HL-60 (cell line): ENCODE results near the gene ESPL1.

Source experiments
- CTCF ChIP-seq: IDR thresholded peaks from one replicate; pipeline ENCODE4 v1.5.1; 2011; ENCODE audit warnings: low read length, control low read depth, inconsistent platforms; ENCODE audit not compliant: insufficient read depth
- GABPA ChIP-seq: IDR thresholded peaks from 2 replicates; pipeline ENCODE4 v1.6.1; 2012; ENCODE audit warnings: low read depth
- SPI1 ChIP-seq: IDR thresholded peaks from 2 replicates; pipeline ENCODE4 v1.6.1; 2012; ENCODE audit warnings: low read depth, mild to moderate bottlenecking, borderline replicate concordance

- TF ChIP-seq CTCF = no peak
- no peak for TF ChIP-seq SPI1
- no peak for TF ChIP-seq GABPA
Observed at GRCh38 chr12:53326460-53327185, 58.5 kb downstream of the ESPL1 start.
